Neural cell (in vitro differentiated cells): ENCODE data around the gene KRTAP10-11.

Experiments
- POLR2AphosphoS5 ChIP-seq: IDR thresholded peaks from 2 replicates; pipeline ENCODE4 v1.6.1; 2012
- RAD21 ChIP-seq: fragments of 450-650 bp; conservative IDR thresholded peaks from 2 replicates; pipeline ENCODE4 v1.6.1; 2014; ENCODE audit warnings: antibody characterized with exemption, mild to moderate bottlenecking, moderate library complexity
- SMC3 ChIP-seq: fragments of 450-650 bp; conservative IDR thresholded peaks from 2 replicates; pipeline ENCODE4 v1.6.1; 2014; ENCODE audit warnings: antibody characterized with exemption, mild to moderate bottlenecking, moderate library complexity; ENCODE audit not compliant: poor library complexity
- TAF1 ChIP-seq: IDR thresholded peaks from 2 replicates; pipeline ENCODE4 v1.6.1; 2012; ENCODE audit warnings: low read depth
- TF ChIP-seq, protein P1 (sequence below): fragments of 450-650 bp; IDR thresholded peaks from 2 replicates; pipeline ENCODE4 v1.5.1; 2014; ENCODE audit warnings: antibody characterized with exemption, mild to moderate bottlenecking, moderate library complexity; ENCODE audit not compliant: poor library complexity, severe bottlenecking

DNA sequence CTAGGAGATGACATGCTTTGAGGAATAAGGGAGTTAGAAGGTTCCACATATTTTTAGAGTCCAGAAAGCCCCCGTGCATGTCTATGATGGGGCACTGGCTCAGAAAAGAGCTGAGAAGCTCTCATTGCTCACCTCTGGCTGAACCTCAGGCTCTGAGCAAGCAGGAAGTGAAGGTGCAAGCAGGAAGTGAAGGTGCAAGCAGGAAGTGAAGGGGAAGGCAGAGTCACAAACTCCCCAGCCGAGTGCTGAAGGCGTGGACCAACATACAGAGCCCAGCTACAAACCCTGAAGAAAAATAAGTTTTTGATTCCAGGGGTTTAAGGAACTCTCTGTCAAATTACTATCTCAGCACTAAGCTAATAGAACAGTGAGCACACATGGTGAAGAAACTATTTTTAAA lies 27.3 kb upstream of the KRTAP10-11 start:
- TF ChIP-seq POLR2AphosphoS5: no peak
- TF ChIP-seq TAF1: no peak
- TF ChIP-seq, protein P1, sequence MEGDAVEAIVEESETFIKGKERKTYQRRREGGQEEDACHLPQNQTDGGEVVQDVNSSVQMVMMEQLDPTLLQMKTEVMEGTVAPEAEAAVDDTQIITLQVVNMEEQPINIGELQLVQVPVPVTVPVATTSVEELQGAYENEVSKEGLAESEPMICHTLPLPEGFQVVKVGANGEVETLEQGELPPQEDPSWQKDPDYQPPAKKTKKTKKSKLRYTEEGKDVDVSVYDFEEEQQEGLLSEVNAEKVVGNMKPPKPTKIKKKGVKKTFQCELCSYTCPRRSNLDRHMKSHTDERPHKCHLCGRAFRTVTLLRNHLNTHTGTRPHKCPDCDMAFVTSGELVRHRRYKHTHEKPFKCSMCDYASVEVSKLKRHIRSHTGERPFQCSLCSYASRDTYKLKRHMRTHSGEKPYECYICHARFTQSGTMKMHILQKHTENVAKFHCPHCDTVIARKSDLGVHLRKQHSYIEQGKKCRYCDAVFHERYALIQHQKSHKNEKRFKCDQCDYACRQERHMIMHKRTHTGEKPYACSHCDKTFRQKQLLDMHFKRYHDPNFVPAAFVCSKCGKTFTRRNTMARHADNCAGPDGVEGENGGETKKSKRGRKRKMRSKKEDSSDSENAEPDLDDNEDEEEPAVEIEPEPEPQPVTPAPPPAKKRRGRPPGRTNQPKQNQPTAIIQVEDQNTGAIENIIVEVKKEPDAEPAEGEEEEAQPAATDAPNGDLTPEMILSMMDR: no peak
- TF ChIP-seq SMC3: no peak
- no peak for TF ChIP-seq RAD21
